ENCODE data around the gene TOB1. TPM values are rescaled to one million over a fixed set of nuclear protein-coding genes. Genes with fewer than 3 reads are reported as not detected.

The TOB1 gene
- total and polyA plus RNA-seq, 2 donors (not counting 1 experiment from before 2014, with no cell fraction given), result 23.3 to 28.9 TPM

GRCh38 chr17:50868602-50869001 is 2.4 kb upstream of the TOB1 start:
- WGBS (ENCODE audit: insufficient coverage), result no CpG with 5 or more reads among the region's 1 CpG
- H3K9me3 Mint-ChIP-seq (ENCODE audit: insufficient read depth), result no peaks in the 10 kb centered on the region
- Histone ChIP-seq H3K9ac (ENCODE audit: low read length) (peak overlapping the region; percentile 98), H3K9me3 (ENCODE audit: control extremely low read depth in 1 of 3, control insufficient read depth in 2 of 3, insufficient read depth in 1 of 3, low read length in 2 of 3) (no peaks in the 10 kb centered on the region), H2AFZ (ENCODE audit: insufficient read depth, low read depth, low read length, poor library complexity, severe bottlenecking) (no peak overlapping the region), H3K27me3 (replicated peaks in 1 of 4; ENCODE audit: control extremely low read depth in 1 of 4, control insufficient read depth in 3 of 4, insufficient read depth in 4 of 4, low read length in 3 of 4) (no peaks in the 10 kb centered on the region), H3K79me2 (ENCODE audit: control insufficient read depth, insufficient read depth, low read length) (peaks cover 27% of the 10 kb centered on the region), H3K4me3 (ENCODE audit: control extremely low read depth in 1 of 5, extremely low read depth in 1 of 5, insufficient read depth in 1 of 5, low read depth in 2 of 5, low read length in 4 of 5) (peak overlapping the region in 1 of 5 experiments; percentile 93), H4K20me1 (ENCODE audit: control insufficient read depth, insufficient read depth, low read length, poor library complexity, severe bottlenecking) (no peaks in the 10 kb centered on the region), H3K36me3 (replicated peaks in 1 of 2; ENCODE audit: control extremely low read depth in 1 of 2, control insufficient read depth in 1 of 2, extremely low read depth in 1 of 2, insufficient read depth in 2 of 2, low read length in 1 of 2) (peaks cover under 1 to 2% of the 10 kb centered on the region in 2 experiments), H3K4me1 (ENCODE audit: control insufficient read depth in 2 of 2, insufficient read depth in 2 of 2, low read length in 2 of 2) (peaks cover 36 to 41% of the 10 kb centered on the region in 2 donors), H3K4me2 (replicated peaks; ENCODE audit: low read depth, low read length, poor library complexity, severe bottlenecking) (peak overlapping the region; percentile 81), H3K27ac (ENCODE audit: low read length in 2 of 2) (peak overlapping the region in 1 of 2 donors; percentile 97)
- POLR2A ChIA-PET, result interaction anchor here (0.5 kb wide), 1 partner anchor 24 kb away, joined by 4 read pairs; no protein-coding TSS in a partner anchor
- no peaks in the 10 kb centered on the region for H3K27me3 Mint-ChIP-seq
- no peak overlapping the region for H3K27ac Mint-ChIP-seq
- H3K4me3 Mint-ChIP-seq, result peak overlapping the region; percentile 97
- ATAC-seq (ENCODE audit: low read depth) (no peak), DNase-seq (no peak)
- intact Hi-C loops (cut with micrococcal nuclease), result loop anchor here (5.0 kb wide), 3 partner anchors 161 to 299 kb away; partner anchors contain the start of genes ANKRD40 and NME2
- peaks cover 38% of the 10 kb centered on the region for H3K4me1 Mint-ChIP-seq
- TF ChIP-seq EZH2 (IDR thresholded peaks at IDR 0.05; ENCODE audit: borderline replicate concordance, insufficient read depth, low read depth, low read length, poor library complexity, severe bottlenecking), result no peak
- no peak for TF ChIP-seq CTCF (IDR thresholded peaks at IDR 0.05)
- CTCF ChIA-PET, result no interaction called here

GRCh38 chr17:50868140-50868438 is 1.9 kb upstream of the TOB1 start:
- H3K27me3 ChIP-seq (replicated peaks in 1 of 4; ENCODE audit: control extremely low read depth in 1 of 4, control insufficient read depth in 3 of 4, insufficient read depth in 4 of 4, low read length in 3 of 4), result no peaks in the 10 kb centered on the region
- Mint-ChIP-seq H3K27ac (peak overlapping the region; percentile 99), H3K4me3 (peak overlapping the region; percentile 97), H3K27me3 (no peaks in the 10 kb centered on the region), H3K9me3 (ENCODE audit: insufficient read depth) (no peaks in the 10 kb centered on the region), H3K4me1 (peaks cover 43% of the 10 kb centered on the region)
- no peaks in the 10 kb centered on the region for H4K20me1 ChIP-seq (ENCODE audit: control insufficient read depth, insufficient read depth, low read length, poor library complexity, severe bottlenecking)
- TF ChIP-seq CTCF (IDR thresholded peaks at IDR 0.05) (no peak), EZH2 (IDR thresholded peaks at IDR 0.05; ENCODE audit: borderline replicate concordance, insufficient read depth, low read depth, low read length, poor library complexity, severe bottlenecking) (no peak)
- no peak for DNase-seq
- peak overlapping the region; percentile 98 for H3K9ac ChIP-seq (ENCODE audit: low read length)
- ChIA-PET POLR2A (interaction anchor here (0.6 to 3.9 kb wide), 8 partner anchors 16 to 392 kb away, joined by 3 to 20 read pairs (median 5); partner anchors contain the start of genes MBTD1 and UTP18), CTCF (interaction anchor here (1.7 to 9.4 kb wide), 3 partner anchors 16 to 89 kb away, joined by 7 to 125 read pairs (median 19); no protein-coding TSS in a partner anchor)
- H3K4me2 ChIP-seq (replicated peaks; ENCODE audit: low read depth, low read length, poor library complexity, severe bottlenecking), result peak overlapping the region; percentile 81
- intact Hi-C loops (cut with micrococcal nuclease), result loop anchor here (5.0 kb wide), 3 partner anchors 161 to 299 kb away; partner anchors contain the start of genes ANKRD40 and NME2
- peak overlapping the region; percentile 95 to 97 for H3K27ac ChIP-seq (ENCODE audit: low read length in 2 of 2)
- H3K4me1 ChIP-seq (ENCODE audit: control insufficient read depth in 2 of 2, insufficient read depth in 2 of 2, low read length in 2 of 2), result peaks cover 36 to 39% of the 10 kb centered on the region in 2 donors
- H2AFZ ChIP-seq (ENCODE audit: insufficient read depth, low read depth, low read length, poor library complexity, severe bottlenecking), result peak overlapping the region; percentile 88
- no peak for ATAC-seq (ENCODE audit: low read depth)
- H3K36me3 ChIP-seq (replicated peaks in 1 of 2; ENCODE audit: control extremely low read depth in 1 of 2, control insufficient read depth in 1 of 2, extremely low read depth in 1 of 2, insufficient read depth in 2 of 2, low read length in 1 of 2), result peaks cover 5 to 7% of the 10 kb centered on the region in 2 experiments
- H3K4me3 ChIP-seq (ENCODE audit: control extremely low read depth in 1 of 5, extremely low read depth in 1 of 5, insufficient read depth in 1 of 5, low read depth in 2 of 5, low read length in 4 of 5), result peak overlapping the region; percentile 82 to 98 (median 93)
- peaks cover 32% of the 10 kb centered on the region for H3K79me2 ChIP-seq (ENCODE audit: control insufficient read depth, insufficient read depth, low read length)
- no CpG with 5 or more reads among the region's 1 CpG for WGBS (ENCODE audit: insufficient coverage)
- H3K9me3 ChIP-seq (ENCODE audit: control extremely low read depth in 1 of 3, control insufficient read depth in 2 of 3, insufficient read depth in 1 of 3, low read length in 2 of 3), result no peaks in the 10 kb centered on the region
